Measurements from ENCODE around the gene LRRK1. TPM values are rescaled to one million over a fixed set of nuclear protein-coding genes. Genes with fewer than 3 reads are reported as not detected.
A peak's percentile ranks its signal among the peaks of the same experiment; 100 is the strongest.

LRRK1 gene
- total and polyA plus RNA-seq, 2 of the 4 experiments (the other 2 are of a cell fraction) = 3.0 to 5.8 TPM

DNA sequence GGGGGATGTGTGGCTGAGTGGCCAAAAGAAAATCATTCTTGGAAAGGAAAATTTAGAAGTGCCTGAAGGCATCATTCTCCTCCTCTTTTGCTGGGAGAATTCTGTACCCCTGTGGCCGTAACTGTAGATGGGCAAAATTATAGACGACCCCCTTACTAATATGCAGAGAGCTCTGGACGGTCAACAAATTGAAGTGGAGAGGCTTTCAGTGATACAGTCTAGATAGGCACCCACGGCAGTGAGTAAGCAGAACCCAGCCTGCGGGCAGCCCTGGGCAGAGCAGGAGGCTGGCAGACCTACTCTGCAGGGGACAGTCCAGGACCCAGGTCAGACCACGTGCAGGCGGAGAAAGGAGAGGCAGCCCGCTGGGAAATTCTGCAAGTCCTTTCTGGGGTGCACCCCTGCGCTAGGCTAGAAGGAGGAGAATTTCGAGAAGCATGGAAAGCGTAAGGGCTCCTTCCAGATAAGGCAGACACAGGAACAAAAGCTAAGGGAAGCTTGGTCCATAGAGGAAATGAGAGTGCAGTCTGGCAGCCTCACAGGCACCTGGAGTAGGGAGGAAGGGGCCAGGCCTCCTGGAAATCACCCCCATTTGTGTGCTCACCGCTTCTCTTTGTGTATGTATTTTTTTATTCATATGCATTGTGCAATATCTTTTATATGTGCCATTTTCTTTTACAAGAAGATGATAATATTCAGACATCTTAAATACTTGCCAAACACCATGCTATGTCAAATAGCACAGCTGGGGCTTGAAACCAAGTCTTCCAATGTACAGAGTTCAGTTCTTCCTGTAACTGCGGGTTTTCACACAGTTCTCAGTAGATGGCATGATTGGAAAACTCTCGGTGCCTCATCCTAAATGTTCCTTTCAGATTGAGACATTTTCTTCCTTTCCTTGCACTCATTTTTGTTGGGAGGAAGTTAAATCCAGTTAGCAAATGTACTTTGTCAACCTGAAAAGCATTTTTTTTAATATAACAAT is 40.2 kb downstream of the LRRK1 start:
- Histone ChIP-seq H3K27ac (ENCODE audit: insufficient read depth, low read length) (peak overlapping the region; percentile 6; the same call in 1 of the 2 replicates), H3K4me1 (ENCODE audit: control insufficient read depth, insufficient read depth, low read length) (peaks cover 16% of the 10 kb centered on the region)
- no TSS peak for BruUV-seq (replicated peaks)

More for the DNA sequence above, 40.2 kb downstream of the LRRK1 start:
- Histone ChIP-seq H2AK9ac (replicated peaks; ENCODE audit: low read depth, low read length, poor library complexity) (no peak overlapping the region), H3K4ac (ENCODE audit: low read depth, low read length) (peak overlapping the region; percentile 37; the same call in 1 of the 2 replicates), H3K79me1 (ENCODE audit: low read depth in 1 of 2, low read length in 2 of 2) (peaks cover 12% of the 10 kb centered on the region in 2 experiments; a peak in 2 of 4 replicates), H3K36me3 (ENCODE audit: control insufficient read depth, insufficient read depth, low read length) (no peaks in the 10 kb centered on the region), H3K23ac (ENCODE audit: low read depth, low read length) (no peak overlapping the region), H3K27me3 (ENCODE audit: control insufficient read depth, insufficient read depth, low read length) (no peaks in the 10 kb centered on the region), H2BK120ac (ENCODE audit: low read depth, low read length) (peak overlapping the region; percentile 20; the same call in 1 of the 2 replicates), H3K14ac (replicated peaks; ENCODE audit: low read depth, low read length) (no peak overlapping the region), H3K9me1 (ENCODE audit: insufficient read depth, low read length) (no peaks in the 10 kb centered on the region), H2AFZ (replicated peaks; ENCODE audit: low read length, poor library complexity) (no peak overlapping the region), H4K91ac (ENCODE audit: insufficient read depth, low read depth, low read length) (no peak overlapping the region; the same call in 1 of the 2 replicates), H2BK20ac (ENCODE audit: low read depth, low read length) (0 out of 2 replicates have a peak overlapping the region, but pooled peaks have one; percentile 3), H3K18ac (ENCODE audit: low read depth, low read length) (peak overlapping the region; percentile 72; the same call in 1 of the 2 replicates), H3K56ac (ENCODE audit: extremely low read depth, insufficient read depth, low read length) (no peak overlapping the region), H2BK5ac (ENCODE audit: low read depth, low read length, poor library complexity, severe bottlenecking) (peak overlapping the region; percentile 74), H3K9me3 (ENCODE audit: control insufficient read depth, insufficient read depth, low read length) (no peaks in the 10 kb centered on the region), H3K9ac (ENCODE audit: low read depth, low read length) (no peak overlapping the region), H4K5ac (ENCODE audit: low read depth, low read length) (peak overlapping the region; percentile 46; the same call in 1 of the 2 replicates), H4K20me1 (ENCODE audit: insufficient read depth, low read length) (no peaks in the 10 kb centered on the region), H4K8ac (ENCODE audit: low read depth in 2 of 2, low read length in 2 of 2) (peak overlapping the region in 1 of 2 experiments; percentile 9; a peak in 1 of 4 replicates), H3K4me2 (ENCODE audit: low read depth, low read length) (peak overlapping the region; percentile 96), H2BK15ac (ENCODE audit: low read depth, low read length) (no peak overlapping the region), H3K4me3 (ENCODE audit: insufficient read depth, low read depth, low read length) (no peak overlapping the region), H2AK5ac (ENCODE audit: low read depth, low read length) (no peak overlapping the region)
- ChIA-PET POLR2A (ENCODE audit: unreplicated experiment) (no interaction called here), CTCF (interaction anchor here (0.9 kb wide), 1 partner anchor 36 kb away, joined by 3 read pairs; no protein-coding TSS in a partner anchor)
- dilution Hi-C loops (cut with HindIII; ENCODE audit: low sequenced_read_pairs, unreplicated experiment) (no loop called here), intact Hi-C loops (cut with micrococcal nuclease) (no loop called here), in situ Hi-C loops (cut with MboI; ENCODE audit: low sequenced_read_pairs) (no loop called here)
- ATAC-seq (ENCODE audit: low read depth) (no peak), DNase-seq (no peak)
- 95% methylated on average over 4 of the region's 14 CpGs; no CpG with 5 or more reads in 1 of the 2 experiments for WGBS, 2 experiments (ENCODE audit: extremely low coverage in 2 of 2, insufficient read length in 1 of 2)
- peak; percentile 56; the same call in 1 of the 2 replicates for TF ChIP-seq CEBPB (IDR thresholded peaks at IDR 0.05; ENCODE audit: low read depth, low read length)
- TF ChIP-seq SMC3 (IDR thresholded peaks at IDR 0.05; ENCODE audit: low read depth, low read length) = no peak
